HL-60 (cell line): ENCODE results near the gene CENPM.

Source experiments
- DNase-seq, 2 experiments: peaks; one replicate each; pipeline ENCODE4 v3.0.0-alpha.2; 2010 to 2020; ENCODE audit warnings: low read depth in 1 of 2, low spot score in 1 of 2
- H3K27ac ChIP-seq: fragments of 250-450 bp; sonication (Bioruptor Pico); replicated peaks from 2 replicates; pipeline ENCODE4 v1.5.1; 2020; ENCODE audit warnings: mild to moderate bottlenecking, moderate library complexity
- H3K27me3 ChIP-seq: fragments of 250-450 bp; sonication (Bioruptor Pico); 2 replicates; pipeline ENCODE4 v1.5.1; 2021; ENCODE audit warnings: mild to moderate bottlenecking, moderate library complexity; ENCODE audit not compliant: insufficient read depth, poor library complexity, severe bottlenecking
- H3K4me3 ChIP-seq: replicated peaks from 2 replicates; pipeline ENCODE4 v1.5.1; 2011; ENCODE audit warnings: mild to moderate bottlenecking, control low read depth, low read length; ENCODE audit not compliant: insufficient read depth
- GABPA ChIP-seq: IDR thresholded peaks from 2 replicates; pipeline ENCODE4 v1.6.1; 2012; ENCODE audit warnings: low read depth
- POLR2AphosphoS5 ChIP-seq: IDR thresholded peaks from 2 replicates; pipeline ENCODE4 v1.6.1; 2012; ENCODE audit warnings: low read depth
- SPI1 ChIP-seq: IDR thresholded peaks from 2 replicates; pipeline ENCODE4 v1.6.1; 2012; ENCODE audit warnings: low read depth, mild to moderate bottlenecking, borderline replicate concordance
- TF ChIP-seq, protein P1 (sequence below): IDR thresholded peaks from one replicate; pipeline ENCODE4 v1.5.1; 2011; ENCODE audit warnings: low read length, control low read depth, inconsistent platforms; ENCODE audit not compliant: insufficient read depth
- TF ChIP-seq, protein P2 (sequence below): IDR thresholded peaks from 2 replicates; pipeline ENCODE4 v1.6.1; 2012; ENCODE audit warnings: low read depth; ENCODE audit not compliant: insufficient replicate concordance

The CENPM gene

DNA sequence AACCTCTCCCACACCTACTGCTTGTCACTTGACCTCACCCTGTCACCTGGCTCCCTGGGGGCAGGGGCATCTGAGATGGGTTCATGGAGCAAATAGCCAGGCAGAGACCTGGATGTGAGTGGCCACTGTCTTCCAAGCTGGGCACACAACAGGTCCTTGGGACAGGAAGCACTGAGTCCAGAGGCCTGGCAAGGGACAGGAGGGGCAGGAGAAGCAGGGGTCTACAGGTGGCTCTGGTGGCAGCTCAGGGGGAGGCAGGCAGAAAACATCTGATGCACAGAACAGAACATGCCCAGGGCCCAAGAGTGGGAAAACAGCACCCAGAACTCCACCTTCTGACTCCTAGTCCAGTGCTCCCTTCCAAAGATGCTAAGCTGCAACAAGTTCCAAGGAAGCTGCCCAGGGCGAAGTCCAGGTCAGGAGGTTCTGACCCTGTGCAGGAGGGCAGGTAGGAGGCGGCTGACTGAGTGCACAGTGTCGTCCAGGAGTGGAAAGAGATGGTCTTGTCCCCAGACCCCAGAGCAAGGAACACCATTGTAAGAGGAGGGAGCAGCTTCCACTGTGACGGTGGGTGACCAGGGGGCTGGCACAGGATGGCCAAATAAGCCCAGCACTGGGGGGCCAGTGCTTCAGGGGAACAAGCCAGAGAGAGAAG, 23.9 kb downstream of the CENPM start:
- no peak for TF ChIP-seq SPI1
- TF ChIP-seq POLR2AphosphoS5, result no peak
- TF ChIP-seq, protein P1, sequence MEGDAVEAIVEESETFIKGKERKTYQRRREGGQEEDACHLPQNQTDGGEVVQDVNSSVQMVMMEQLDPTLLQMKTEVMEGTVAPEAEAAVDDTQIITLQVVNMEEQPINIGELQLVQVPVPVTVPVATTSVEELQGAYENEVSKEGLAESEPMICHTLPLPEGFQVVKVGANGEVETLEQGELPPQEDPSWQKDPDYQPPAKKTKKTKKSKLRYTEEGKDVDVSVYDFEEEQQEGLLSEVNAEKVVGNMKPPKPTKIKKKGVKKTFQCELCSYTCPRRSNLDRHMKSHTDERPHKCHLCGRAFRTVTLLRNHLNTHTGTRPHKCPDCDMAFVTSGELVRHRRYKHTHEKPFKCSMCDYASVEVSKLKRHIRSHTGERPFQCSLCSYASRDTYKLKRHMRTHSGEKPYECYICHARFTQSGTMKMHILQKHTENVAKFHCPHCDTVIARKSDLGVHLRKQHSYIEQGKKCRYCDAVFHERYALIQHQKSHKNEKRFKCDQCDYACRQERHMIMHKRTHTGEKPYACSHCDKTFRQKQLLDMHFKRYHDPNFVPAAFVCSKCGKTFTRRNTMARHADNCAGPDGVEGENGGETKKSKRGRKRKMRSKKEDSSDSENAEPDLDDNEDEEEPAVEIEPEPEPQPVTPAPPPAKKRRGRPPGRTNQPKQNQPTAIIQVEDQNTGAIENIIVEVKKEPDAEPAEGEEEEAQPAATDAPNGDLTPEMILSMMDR, result no peak
- TF ChIP-seq GABPA, result no peak
- TF ChIP-seq, protein P2, sequence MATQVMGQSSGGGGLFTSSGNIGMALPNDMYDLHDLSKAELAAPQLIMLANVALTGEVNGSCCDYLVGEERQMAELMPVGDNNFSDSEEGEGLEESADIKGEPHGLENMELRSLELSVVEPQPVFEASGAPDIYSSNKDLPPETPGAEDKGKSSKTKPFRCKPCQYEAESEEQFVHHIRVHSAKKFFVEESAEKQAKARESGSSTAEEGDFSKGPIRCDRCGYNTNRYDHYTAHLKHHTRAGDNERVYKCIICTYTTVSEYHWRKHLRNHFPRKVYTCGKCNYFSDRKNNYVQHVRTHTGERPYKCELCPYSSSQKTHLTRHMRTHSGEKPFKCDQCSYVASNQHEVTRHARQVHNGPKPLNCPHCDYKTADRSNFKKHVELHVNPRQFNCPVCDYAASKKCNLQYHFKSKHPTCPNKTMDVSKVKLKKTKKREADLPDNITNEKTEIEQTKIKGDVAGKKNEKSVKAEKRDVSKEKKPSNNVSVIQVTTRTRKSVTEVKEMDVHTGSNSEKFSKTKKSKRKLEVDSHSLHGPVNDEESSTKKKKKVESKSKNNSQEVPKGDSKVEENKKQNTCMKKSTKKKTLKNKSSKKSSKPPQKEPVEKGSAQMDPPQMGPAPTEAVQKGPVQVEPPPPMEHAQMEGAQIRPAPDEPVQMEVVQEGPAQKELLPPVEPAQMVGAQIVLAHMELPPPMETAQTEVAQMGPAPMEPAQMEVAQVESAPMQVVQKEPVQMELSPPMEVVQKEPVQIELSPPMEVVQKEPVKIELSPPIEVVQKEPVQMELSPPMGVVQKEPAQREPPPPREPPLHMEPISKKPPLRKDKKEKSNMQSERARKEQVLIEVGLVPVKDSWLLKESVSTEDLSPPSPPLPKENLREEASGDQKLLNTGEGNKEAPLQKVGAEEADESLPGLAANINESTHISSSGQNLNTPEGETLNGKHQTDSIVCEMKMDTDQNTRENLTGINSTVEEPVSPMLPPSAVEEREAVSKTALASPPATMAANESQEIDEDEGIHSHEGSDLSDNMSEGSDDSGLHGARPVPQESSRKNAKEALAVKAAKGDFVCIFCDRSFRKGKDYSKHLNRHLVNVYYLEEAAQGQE, result no peak
- Histone ChIP-seq H3K4me3 (no peak overlapping the region), H3K27ac (no peak overlapping the region), H3K27me3 (peaks cover 22% of the 10 kb centered on the region)
- no peak for DNase-seq

DNA sequence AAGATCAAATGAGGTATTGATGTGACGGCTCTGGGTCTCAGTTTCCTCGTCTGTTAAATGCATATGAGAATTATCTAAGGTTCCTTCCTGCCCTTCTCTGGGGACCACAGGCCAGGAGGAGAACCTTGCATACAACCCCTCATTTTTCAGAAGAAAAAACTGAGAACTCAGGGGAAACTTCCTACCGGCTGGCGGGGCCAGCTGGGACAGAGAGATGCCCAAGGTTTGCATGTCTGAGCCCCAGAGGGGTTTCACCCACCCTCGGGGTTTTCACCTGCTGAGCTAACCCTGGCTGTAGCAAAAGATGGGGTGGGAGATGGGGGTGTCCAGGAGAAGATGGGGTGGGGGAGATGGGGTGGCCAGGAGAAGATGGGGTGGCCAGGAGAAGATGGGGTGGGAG, 24.6 kb downstream of the CENPM start:
- TF ChIP-seq SPI1 (no peak), GABPA (no peak), POLR2AphosphoS5 (no peak)
- TF ChIP-seq, protein P2, result no peak
- TF ChIP-seq, protein P1, result no peak
- no peak for DNase-seq
- Histone ChIP-seq H3K27ac (no peak overlapping the region), H3K4me3 (no peak overlapping the region), H3K27me3 (peaks cover 25% of the 10 kb centered on the region)

DNA sequence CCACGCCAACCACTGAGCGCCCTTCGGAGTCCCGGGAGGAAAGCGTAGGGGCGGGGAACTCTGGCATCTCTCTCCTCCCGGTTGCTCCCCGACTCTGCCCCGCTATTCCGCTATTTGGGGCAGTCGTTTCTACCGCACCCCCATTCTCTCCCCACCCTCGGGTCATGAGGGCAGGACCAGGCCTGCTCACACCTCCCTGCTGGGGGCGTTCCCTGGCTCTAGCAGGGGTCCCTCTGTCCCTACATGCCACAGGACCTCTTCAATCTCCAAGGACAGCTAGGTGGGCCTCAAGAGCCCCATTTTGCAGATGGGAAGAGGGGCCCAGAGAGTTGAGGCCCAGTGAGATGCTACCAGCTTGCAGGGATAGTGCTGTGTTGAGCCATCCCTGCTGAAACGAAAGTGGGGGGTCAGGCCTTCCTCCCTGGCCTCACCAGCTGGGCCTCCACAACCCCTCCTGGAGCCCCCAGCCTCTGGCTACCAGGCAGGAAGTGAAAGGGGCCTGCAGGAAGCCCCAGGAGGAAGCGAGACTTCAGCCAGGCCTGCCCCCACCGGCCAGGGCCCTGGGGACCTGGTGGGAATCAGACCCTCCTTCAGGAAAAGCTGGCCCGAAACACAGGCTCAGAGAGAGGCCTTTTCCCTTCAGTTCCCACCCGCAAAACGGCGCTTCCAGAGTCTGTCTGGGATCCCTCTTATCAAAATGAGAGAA, 26.5 kb downstream of the CENPM start:
- peaks cover 31% of the 10 kb centered on the region for H3K27me3 ChIP-seq
- no peak overlapping the region for H3K4me3 ChIP-seq
- TF ChIP-seq, protein P1, result no peak
- no peak for TF ChIP-seq POLR2AphosphoS5
- TF ChIP-seq GABPA, result no peak
- TF ChIP-seq, protein P2, result no peak
- TF ChIP-seq SPI1, result no peak
- DNase-seq, result no peak
- no peak overlapping the region for H3K27ac ChIP-seq
